ENCODE results near the gene GMPPA.

GMPPA gene

DNA sequence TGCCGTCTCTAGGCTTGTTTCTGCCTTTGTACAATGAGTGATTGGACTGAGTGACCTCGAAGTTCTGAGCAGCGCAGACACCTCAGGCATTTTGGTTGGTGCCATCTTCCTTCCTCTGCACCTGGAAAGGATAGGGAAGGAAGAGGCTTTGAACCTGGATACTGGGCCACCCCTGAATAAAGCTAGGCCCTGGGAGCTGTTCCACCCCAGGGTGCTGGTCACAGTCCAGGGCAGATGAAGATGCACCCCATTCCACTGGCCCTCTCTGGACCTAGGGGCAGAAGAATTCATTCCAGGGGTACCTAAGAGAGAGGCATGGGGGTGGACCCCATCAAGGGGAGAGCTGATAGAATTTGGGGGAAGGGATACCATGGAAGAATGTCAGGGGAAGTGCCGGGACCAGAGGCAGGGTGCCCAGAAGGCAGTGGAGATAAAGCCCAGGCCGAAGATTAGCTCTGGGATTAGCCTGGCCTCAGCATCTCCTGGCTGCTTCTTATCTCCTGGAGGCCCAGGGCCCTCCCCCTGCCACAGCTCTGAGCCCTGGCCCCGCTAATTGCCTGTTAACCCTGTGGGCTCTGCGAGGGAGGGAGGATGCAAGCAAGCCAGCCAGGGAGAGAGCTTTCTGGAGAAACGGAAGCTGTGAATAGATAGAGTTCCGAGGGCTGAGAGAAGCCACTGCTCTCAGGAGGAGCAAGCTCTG lies 27.0 kb downstream of the GMPPA start:
- Histone ChIP-seq H4K91ac (ENCODE audit: low read depth, low read length, poor library complexity) (no peak overlapping the region), H3K9ac (ENCODE audit: low read depth, low read length, poor library complexity) (no peak overlapping the region), H3K4me2 (ENCODE audit: insufficient read depth, low read length, poor library complexity, severe bottlenecking) (peak overlapping the region; percentile 31), H3K9me3 (replicated peaks in 1 of 2; ENCODE audit: control insufficient read depth in 2 of 2, insufficient read depth in 1 of 2, low read depth in 1 of 2, low read length in 2 of 2) (no peaks in the 10 kb centered on the region), H3K4me1 (ENCODE audit: control insufficient read depth in 2 of 2, insufficient read depth in 1 of 2, low read depth in 1 of 2, low read length in 2 of 2) (peaks cover 42 to 49% of the 10 kb centered on the region in 2 donors), H2AK5ac (ENCODE audit: low read depth, low read length) (no peak overlapping the region), H3K18ac (ENCODE audit: low read length) (no peak overlapping the region), H3K4ac (ENCODE audit: low read length) (no peak overlapping the region), H3K27ac (replicated peaks; ENCODE audit: low read length) (peak overlapping the region; percentile 17), H2BK5ac (ENCODE audit: low read length) (no peak overlapping the region), H3K4me3 (ENCODE audit: low read length in 2 of 2) (no peak overlapping the region), H2BK120ac (ENCODE audit: low read depth, low read length) (no peak overlapping the region), H2AFZ (ENCODE audit: low read length) (peak overlapping the region; percentile 52), H3K23ac (ENCODE audit: low read depth, low read length, poor library complexity) (no peak overlapping the region), H3K79me1 (ENCODE audit: low read depth, low read length) (no peaks in the 10 kb centered on the region), H4K8ac (ENCODE audit: low read depth, low read length) (no peak overlapping the region), H3K27me3 (ENCODE audit: control insufficient read depth in 3 of 3, insufficient read depth in 3 of 3, low read depth in 1 of 3, low read length in 3 of 3) (peaks cover 4 to 69% (median 48%) of the 10 kb centered on the region in 3 experiments), H2BK15ac (ENCODE audit: low read length) (peak overlapping the region; percentile 23), H2BK12ac (ENCODE audit: low read length) (no peak overlapping the region), H3K36me3 (replicated peaks in 1 of 2; ENCODE audit: control insufficient read depth in 2 of 2, insufficient read depth in 2 of 2, low read length in 2 of 2) (no peaks in the 10 kb centered on the region), H3K14ac (ENCODE audit: low read length) (no peak overlapping the region)
- no peak for DNase-seq (ENCODE audit: low spot score)
- no CpG with 5 or more reads among the region's 9 CpGs for WGBS, 2 donors (ENCODE audit: extremely low coverage in 2 of 2, insufficient read length in 2 of 2, insufficient replicate concordance in 1 of 2)

DNA sequence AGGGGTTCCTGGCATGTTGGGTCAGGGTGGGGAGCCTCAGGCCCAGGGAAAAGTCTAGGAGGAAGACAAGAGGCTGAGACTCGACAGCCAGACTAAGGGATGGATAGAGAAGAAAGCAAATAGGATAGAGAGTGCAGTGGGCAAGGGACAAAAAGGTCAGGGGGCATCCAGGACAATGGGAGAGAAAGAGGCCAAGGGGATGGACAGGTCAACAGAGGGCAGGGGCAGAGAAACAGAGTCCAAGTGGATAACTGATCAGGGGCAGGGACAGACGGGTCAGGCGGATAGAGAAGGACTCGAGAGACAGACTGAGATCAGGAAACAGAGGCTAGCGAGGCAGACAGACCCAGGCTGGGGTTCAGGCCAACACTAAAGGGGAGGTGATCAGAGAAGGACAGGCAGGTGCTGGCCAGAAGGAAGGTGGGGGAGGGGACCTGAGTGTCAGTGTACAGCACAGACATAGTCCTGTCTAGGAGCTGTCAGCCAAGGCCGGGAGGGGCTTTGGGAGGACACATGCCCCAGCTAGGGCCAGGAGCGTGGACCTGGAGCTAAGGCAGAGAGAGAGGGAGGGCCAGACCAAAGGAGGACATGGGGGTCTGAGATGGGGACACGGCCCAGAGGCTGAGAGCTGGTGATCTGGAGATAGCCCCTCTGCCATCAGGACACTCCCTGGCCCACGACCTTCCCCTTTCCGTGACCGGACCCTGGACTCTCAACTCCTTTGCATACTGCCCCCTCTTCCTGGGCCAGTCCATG lies 27.8 kb downstream of the GMPPA start:
- no CpG with 5 or more reads among the region's 11 CpGs for WGBS, 2 donors (ENCODE audit: extremely low coverage in 2 of 2, insufficient read length in 2 of 2, insufficient replicate concordance in 1 of 2)

DNA sequence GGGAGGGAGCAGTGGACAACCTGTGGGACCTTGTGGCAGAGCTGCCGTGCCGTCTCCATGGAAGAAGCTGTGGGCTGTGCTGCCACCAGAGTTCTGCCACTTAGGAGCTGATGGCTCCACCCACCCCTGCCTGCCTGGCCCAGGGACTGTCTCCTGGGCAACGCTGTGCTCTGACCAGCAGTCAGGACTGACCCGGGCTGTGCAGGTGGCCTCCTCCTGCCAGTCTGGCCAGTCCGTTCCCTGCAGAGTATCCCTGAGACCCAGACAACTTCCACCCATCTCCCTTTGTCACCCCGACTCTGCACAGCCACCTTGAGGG lies 28.3 kb downstream of the GMPPA start:
- no peak overlapping the region for H2BK5ac ChIP-seq (ENCODE audit: low read length)
- no peak overlapping the region for H3K4me2 ChIP-seq (ENCODE audit: insufficient read depth, low read length, poor library complexity, severe bottlenecking)
- H3K79me1 ChIP-seq (ENCODE audit: low read depth, low read length), result no peaks in the 10 kb centered on the region
- peaks cover 4 to 71% (median 44%) of the 10 kb centered on the region in 3 experiments for H3K27me3 ChIP-seq (ENCODE audit: control insufficient read depth in 3 of 3, insufficient read depth in 3 of 3, low read depth in 1 of 3, low read length in 3 of 3)
- no peak for DNase-seq (ENCODE audit: low spot score)
- H2AFZ ChIP-seq (ENCODE audit: low read length), result no peak overlapping the region
- H3K4me1 ChIP-seq (ENCODE audit: control insufficient read depth in 2 of 2, insufficient read depth in 1 of 2, low read depth in 1 of 2, low read length in 2 of 2), result peaks cover 32 to 38% of the 10 kb centered on the region in 2 donors
- no peaks in the 10 kb centered on the region for H3K9me3 ChIP-seq (replicated peaks in 1 of 2; ENCODE audit: control insufficient read depth in 2 of 2, insufficient read depth in 1 of 2, low read depth in 1 of 2, low read length in 2 of 2)
- H3K23ac ChIP-seq (ENCODE audit: low read depth, low read length, poor library complexity), result peak overlapping the region; percentile 70
- H2BK15ac ChIP-seq (ENCODE audit: low read length), result no peak overlapping the region
- no peak overlapping the region for H2BK120ac ChIP-seq (ENCODE audit: low read depth, low read length)
- H4K91ac ChIP-seq (ENCODE audit: low read depth, low read length, poor library complexity), result no peak overlapping the region
- H3K36me3 ChIP-seq (replicated peaks in 1 of 2; ENCODE audit: control insufficient read depth in 2 of 2, insufficient read depth in 2 of 2, low read length in 2 of 2), result no peaks in the 10 kb centered on the region
- peak overlapping the region; percentile 79 for H3K18ac ChIP-seq (ENCODE audit: low read length)
- no peak overlapping the region for H3K4me3 ChIP-seq (ENCODE audit: low read length in 2 of 2)
- no peak overlapping the region for H3K27ac ChIP-seq (replicated peaks; ENCODE audit: low read length)
- H3K4ac ChIP-seq (ENCODE audit: low read length), result peak overlapping the region; percentile 1
- peak overlapping the region; percentile 44 for H2AK5ac ChIP-seq (ENCODE audit: low read depth, low read length)
- peak overlapping the region; percentile 69 for H2BK12ac ChIP-seq (ENCODE audit: low read length)
- WGBS, 2 donors (ENCODE audit: extremely low coverage in 2 of 2, insufficient read length in 2 of 2, insufficient replicate concordance in 1 of 2), result no CpG with 5 or more reads among the region's 6 CpGs
- H4K8ac ChIP-seq (ENCODE audit: low read depth, low read length), result no peak overlapping the region
- peak overlapping the region; percentile 71 for H3K9ac ChIP-seq (ENCODE audit: low read depth, low read length, poor library complexity)
- H3K14ac ChIP-seq (ENCODE audit: low read length), result peak overlapping the region; percentile 72

More for the DNA sequence above, 27.8 kb downstream of the GMPPA start:
- no peak overlapping the region for H3K9ac ChIP-seq (ENCODE audit: low read depth, low read length, poor library complexity)
- no peak for DNase-seq (ENCODE audit: low spot score)
- H3K9me3 ChIP-seq (replicated peaks in 1 of 2; ENCODE audit: control insufficient read depth in 2 of 2, insufficient read depth in 1 of 2, low read depth in 1 of 2, low read length in 2 of 2), result no peaks in the 10 kb centered on the region
- H2BK15ac ChIP-seq (ENCODE audit: low read length), result no peak overlapping the region
- H3K27me3 ChIP-seq (ENCODE audit: control insufficient read depth in 3 of 3, insufficient read depth in 3 of 3, low read depth in 1 of 3, low read length in 3 of 3), result peaks cover 4 to 71% (median 48%) of the 10 kb centered on the region in 3 experiments
- no peak overlapping the region for H2BK5ac ChIP-seq (ENCODE audit: low read length)
- H2AK5ac ChIP-seq (ENCODE audit: low read depth, low read length), result peak overlapping the region; percentile 44
- H3K79me1 ChIP-seq (ENCODE audit: low read depth, low read length), result no peaks in the 10 kb centered on the region
- no peak overlapping the region for H2BK120ac ChIP-seq (ENCODE audit: low read depth, low read length)
- H3K14ac ChIP-seq (ENCODE audit: low read length), result peak overlapping the region; percentile 72
- H3K4me2 ChIP-seq (ENCODE audit: insufficient read depth, low read length, poor library complexity, severe bottlenecking), result peak overlapping the region; percentile 31
- H4K8ac ChIP-seq (ENCODE audit: low read depth, low read length), result no peak overlapping the region
- H2AFZ ChIP-seq (ENCODE audit: low read length), result peak overlapping the region; percentile 52
- H4K91ac ChIP-seq (ENCODE audit: low read depth, low read length, poor library complexity), result no peak overlapping the region
- peaks cover 37 to 43% of the 10 kb centered on the region in 2 donors for H3K4me1 ChIP-seq (ENCODE audit: control insufficient read depth in 2 of 2, insufficient read depth in 1 of 2, low read depth in 1 of 2, low read length in 2 of 2)
- no peak overlapping the region for H3K4me3 ChIP-seq (ENCODE audit: low read length in 2 of 2)
- peak overlapping the region; percentile 17 for H3K27ac ChIP-seq (replicated peaks; ENCODE audit: low read length)
- H3K36me3 ChIP-seq (replicated peaks in 1 of 2; ENCODE audit: control insufficient read depth in 2 of 2, insufficient read depth in 2 of 2, low read length in 2 of 2), result no peaks in the 10 kb centered on the region
- no peak overlapping the region for H2BK12ac ChIP-seq (ENCODE audit: low read length)
- no peak overlapping the region for H3K4ac ChIP-seq (ENCODE audit: low read length)
- peak overlapping the region; percentile 79 for H3K18ac ChIP-seq (ENCODE audit: low read length)
- H3K23ac ChIP-seq (ENCODE audit: low read depth, low read length, poor library complexity), result peak overlapping the region; percentile 70

DNA sequence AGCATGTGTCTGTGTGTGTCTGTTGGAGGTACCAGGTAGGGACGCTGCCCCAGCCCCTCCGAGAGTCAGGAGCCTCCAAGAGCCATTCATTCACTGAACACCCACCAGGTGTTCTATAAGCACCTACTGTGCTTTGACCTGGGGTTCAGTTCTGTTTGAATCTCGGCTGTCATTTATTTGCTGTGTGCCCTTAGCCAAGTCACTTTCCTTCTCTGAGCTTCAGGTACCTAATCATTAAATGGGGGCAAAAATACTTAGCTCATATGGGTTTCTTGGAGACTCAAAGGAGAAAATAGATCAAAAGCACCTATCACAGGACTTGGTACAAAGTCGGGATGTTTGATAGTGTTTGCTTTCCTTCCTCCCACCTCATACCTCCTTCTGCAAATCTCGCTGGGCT lies 28.8 kb downstream of the GMPPA start:
- DNase-seq (ENCODE audit: low spot score), result no peak
- Histone ChIP-seq H3K18ac (ENCODE audit: low read length) (peak overlapping the region; percentile 79), H2AK5ac (ENCODE audit: low read depth, low read length) (no peak overlapping the region), H2BK12ac (ENCODE audit: low read length) (peak overlapping the region; percentile 69), H3K27me3 (ENCODE audit: control insufficient read depth in 3 of 3, insufficient read depth in 3 of 3, low read depth in 1 of 3, low read length in 3 of 3) (peaks cover 4 to 75% (median 41%) of the 10 kb centered on the region in 3 experiments), H3K14ac (ENCODE audit: low read length) (no peak overlapping the region), H3K9me3 (replicated peaks in 1 of 2; ENCODE audit: control insufficient read depth in 2 of 2, insufficient read depth in 1 of 2, low read depth in 1 of 2, low read length in 2 of 2) (no peaks in the 10 kb centered on the region), H4K8ac (ENCODE audit: low read depth, low read length) (no peak overlapping the region), H4K91ac (ENCODE audit: low read depth, low read length, poor library complexity) (no peak overlapping the region), H2BK5ac (ENCODE audit: low read length) (no peak overlapping the region), H2BK120ac (ENCODE audit: low read depth, low read length) (no peak overlapping the region), H3K79me1 (ENCODE audit: low read depth, low read length) (no peaks in the 10 kb centered on the region), H3K4me1 (ENCODE audit: control insufficient read depth in 2 of 2, insufficient read depth in 1 of 2, low read depth in 1 of 2, low read length in 2 of 2) (peaks cover 30 to 35% of the 10 kb centered on the region in 2 donors), H3K9ac (ENCODE audit: low read depth, low read length, poor library complexity) (peak overlapping the region; percentile 71), H3K4ac (ENCODE audit: low read length) (no peak overlapping the region), H2BK15ac (ENCODE audit: low read length) (no peak overlapping the region), H3K23ac (ENCODE audit: low read depth, low read length, poor library complexity) (peak overlapping the region; percentile 70), H3K4me2 (ENCODE audit: insufficient read depth, low read length, poor library complexity, severe bottlenecking) (no peak overlapping the region), H3K36me3 (replicated peaks in 1 of 2; ENCODE audit: control insufficient read depth in 2 of 2, insufficient read depth in 2 of 2, low read length in 2 of 2) (no peaks in the 10 kb centered on the region), H3K27ac (replicated peaks; ENCODE audit: low read length) (no peak overlapping the region), H2AFZ (ENCODE audit: low read length) (no peak overlapping the region), H3K4me3 (ENCODE audit: low read length in 2 of 2) (no peak overlapping the region)
- no CpG with 5 or more reads among the region's 5 CpGs for WGBS, 2 donors (ENCODE audit: extremely low coverage in 2 of 2, insufficient read length in 2 of 2, insufficient replicate concordance in 1 of 2)
